Inferior parietal cortex (tissue), 1 donor: Measurements from ENCODE around the gene BRDT.
"Not testable (repeated sequence)": the region's sequence is repeated elsewhere in the genome, so short reads cannot be mapped to it uniquely, and the experiment has no call there.

Source experiments
- DNase-seq: peaks from one replicate; pipeline ENCODE4 v3.0.0-alpha.2; 2016; ENCODE audit errors: extremely low spot score

Gene BRDT

DNA sequence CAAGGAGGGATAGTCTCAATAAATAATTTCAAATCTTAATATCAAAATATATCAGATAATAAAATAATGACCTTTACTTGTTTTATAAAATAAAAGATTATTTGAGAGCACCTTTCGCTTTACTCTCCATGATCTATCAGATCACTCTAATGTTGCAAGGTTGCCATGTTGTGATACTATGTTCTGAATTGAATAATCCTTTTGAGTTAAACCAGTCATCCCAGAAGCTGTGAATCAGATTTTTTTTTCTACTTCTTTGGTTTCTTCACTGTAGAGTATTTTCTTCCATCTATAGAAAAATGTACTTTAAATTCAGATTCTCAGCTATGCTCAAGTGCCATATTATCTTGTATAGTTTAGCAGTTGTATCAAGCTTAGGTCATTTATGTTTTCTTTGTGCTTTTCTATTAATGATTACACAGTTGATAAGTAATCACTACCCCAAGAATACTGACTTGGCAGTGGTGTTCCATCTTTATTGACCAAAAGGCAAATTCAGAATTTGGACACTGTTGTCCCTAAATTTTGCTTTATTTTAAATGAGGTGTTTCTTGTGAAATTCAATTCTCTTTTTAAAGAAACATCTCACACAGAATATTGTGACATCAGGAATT lies 32.9 kb downstream of the BRDT start:
- DNase-seq, result no peak

DNA sequence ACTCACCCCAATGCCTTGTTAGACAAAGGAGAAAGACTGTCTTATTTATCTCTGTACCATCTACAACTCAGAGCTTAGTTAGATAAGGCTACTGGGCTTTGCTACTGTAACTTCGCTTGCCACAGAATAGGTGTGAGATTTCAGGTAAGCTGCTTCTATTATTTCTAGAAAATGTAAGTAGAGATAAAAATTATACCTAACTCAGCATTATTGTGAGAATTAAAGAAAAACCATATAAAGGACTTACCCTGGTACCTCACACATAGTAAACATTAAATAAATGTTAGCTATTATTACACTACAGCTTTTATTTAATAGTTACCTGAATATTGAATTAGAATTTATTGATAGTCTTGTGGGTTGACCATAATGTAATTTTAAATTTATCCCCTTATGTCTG lies 44.1 kb downstream of the BRDT start:
- DNase-seq, result no peak

- peak; percentile 74 for DNase-seq
These were observed 48.5 kb downstream of the BRDT start for GRCh38 chr1:91997607-91998195.

GRCh38 chr1:92004129-92004528 lies 54.9 kb downstream of the BRDT start:
- no peak for DNase-seq

- no peak for DNase-seq
These were observed 64.7 kb downstream of the BRDT start for GRCh38 chr1:92013923-92014322.

- no peak for DNase-seq
These were observed 67.6 kb downstream of the BRDT start for GRCh38 chr1:92016720-92017316.

DNA sequence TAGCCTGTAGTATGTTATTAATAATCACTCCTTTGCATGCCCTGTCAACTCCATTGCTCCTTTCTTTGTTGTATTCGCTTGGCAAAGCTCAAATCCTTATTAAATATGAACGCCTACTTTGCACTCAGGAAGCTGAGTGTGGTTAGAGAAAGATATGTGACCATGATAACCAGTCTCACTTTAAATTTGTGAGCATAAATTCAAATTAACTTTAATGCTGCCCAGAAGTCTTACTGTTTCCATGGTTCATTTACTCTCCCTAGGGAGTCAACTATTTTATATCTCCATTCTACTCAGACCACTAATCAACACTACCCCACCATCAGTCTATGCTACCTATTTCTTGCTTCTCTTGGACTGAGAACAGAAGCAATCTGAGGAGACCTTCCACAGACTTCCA lies 68.5 kb downstream of the BRDT start:
- no peak for DNase-seq

DNA sequence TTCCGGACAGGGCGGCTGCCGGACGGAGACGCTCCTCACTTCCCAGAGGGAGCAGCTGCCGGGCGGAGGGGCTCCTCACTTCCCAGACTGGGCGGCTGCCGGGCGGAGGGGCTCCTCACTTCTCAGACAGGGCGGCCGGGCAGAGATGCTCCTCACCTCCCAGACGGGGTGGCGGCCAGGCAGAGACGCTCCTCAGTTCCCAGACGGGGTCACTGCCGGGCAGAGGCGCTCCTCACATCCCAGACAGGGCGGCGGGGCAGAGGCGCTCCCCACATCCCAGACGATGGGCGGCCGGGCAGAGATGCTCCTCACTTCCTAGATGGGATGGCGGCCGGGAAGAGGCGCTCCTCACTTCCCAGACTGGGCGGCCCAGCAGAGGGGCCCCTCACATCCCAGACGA lies 76.8 kb downstream of the BRDT start:
- DNase-seq, result not testable (repeated sequence)

DNA sequence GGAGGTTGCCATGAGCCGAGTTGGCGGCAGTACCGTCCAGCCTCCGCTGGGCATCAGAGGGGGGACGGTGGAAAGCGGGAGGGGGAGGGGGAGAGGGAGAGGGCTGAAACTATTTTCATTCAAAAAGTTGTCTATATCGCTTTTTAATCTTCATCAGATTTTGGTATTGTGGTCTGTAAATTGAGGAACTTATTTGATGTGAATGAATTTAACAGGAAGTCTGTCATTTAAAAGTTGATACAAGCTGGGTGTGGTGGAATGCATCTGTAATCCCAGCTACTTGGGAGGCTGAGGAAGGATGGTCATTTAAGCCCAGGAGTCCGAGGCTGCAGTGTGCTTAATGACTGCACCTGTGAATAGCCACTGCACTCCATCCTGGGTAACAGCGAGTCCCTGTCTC lies 77.6 kb downstream of the BRDT start:
- DNase-seq, result no peak

GRCh38 chr1:92029241-92029922 lies 80.2 kb downstream of the BRDT start:
- DNase-seq, result peak; percentile 30

DNA sequence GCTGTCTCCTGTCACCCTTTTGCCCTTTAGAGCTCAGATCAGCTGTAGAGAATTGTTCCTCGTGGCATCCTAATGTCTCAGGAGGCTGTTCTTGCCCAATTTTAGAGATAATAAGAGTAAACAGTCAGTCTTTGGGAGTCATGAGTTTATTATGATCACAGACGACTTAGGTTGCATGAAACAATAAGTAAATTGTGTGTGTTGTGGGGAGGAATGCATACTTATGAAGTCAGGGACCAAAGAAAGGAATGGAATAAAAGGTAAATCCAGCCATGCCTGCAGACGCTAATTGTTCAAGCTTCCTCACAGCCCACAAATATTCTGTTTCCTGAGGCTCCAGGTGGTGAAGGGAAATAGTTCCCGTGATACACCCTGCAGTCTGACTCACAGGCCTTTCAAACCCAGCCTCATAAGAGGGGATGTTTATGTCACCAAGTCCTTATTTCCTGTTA lies 81.5 kb downstream of the BRDT start:
- peak; percentile 35 for DNase-seq

GRCh38 chr1:92031281-92032110 lies 82.3 kb downstream of the BRDT start:
- DNase-seq, result peak; percentile 49

DNA sequence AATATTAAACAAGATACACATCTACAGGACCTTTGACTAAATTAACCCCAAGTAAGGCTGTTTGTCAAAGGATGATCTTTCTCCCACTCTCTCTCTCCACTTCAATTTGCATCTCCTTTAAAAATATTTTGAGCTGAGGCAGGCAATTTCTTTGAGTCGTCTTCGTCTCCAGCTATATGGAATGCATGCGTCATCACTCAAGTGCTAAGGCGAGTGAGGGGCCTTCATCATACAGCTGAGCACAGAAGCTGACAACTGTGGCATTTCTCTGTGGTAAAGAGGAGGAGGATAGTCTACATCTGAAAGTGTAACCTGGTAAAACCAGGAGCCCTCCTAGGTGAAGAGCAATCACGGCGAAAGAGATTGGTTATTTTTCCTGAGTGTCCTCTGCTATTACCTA lies 88.2 kb downstream of the BRDT start:
- peak; percentile 33 for DNase-seq

DNA sequence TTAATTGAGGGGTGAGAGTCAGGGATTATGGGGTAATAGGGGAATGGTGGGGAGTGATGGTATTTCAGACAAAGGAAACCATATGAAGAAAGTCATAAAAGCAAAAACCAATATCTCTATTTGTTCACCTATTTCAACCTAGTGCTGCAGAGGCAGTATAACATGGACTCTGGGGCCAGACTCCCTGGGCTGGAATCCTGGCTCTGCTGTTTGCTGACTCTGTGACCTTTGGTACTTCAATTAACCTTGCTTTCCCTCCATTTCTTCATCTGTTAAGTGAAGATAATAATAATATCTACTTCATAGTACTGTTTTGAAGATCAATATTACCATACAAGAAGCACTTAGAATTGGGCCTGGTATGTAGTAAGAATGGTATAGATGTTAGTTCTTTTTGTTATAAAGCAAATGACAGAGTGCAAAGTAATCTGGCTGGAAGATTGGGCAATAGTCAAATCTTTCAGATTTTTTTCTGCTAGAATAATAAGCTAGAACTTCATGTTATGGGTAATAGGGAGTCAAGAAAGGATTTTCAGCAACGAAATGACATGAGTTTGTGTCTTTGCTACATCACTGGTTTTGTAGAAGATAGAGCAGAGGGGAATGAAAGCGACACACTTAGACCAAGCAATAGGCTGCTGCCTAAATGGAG lies 89.6 kb downstream of the BRDT start:
- DNase-seq, result no peak

DNA sequence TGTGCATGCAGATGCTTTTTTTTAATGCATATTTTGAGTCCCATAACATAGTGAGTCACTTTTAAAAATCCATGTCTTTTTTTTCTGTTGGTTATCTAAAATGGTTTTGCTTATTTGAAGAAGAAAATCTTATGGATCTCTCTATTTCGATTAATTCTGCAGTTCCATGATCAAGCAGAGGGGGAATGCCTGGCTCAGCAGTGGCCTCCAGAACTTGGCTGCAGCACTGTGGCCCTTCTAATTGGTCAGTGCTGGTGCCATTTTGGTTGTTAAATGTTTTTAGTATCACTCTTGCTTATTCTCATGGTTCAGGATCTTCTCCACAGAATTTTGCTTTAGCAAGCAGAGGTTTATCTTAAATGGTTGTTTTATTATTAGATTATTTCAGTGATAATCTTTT lies 91.8 kb downstream of the BRDT start:
- no peak for DNase-seq

- DNase-seq, result no peak
These were observed 94.4 kb downstream of the BRDT start for GRCh38 chr1:92043621-92044020.

DNA sequence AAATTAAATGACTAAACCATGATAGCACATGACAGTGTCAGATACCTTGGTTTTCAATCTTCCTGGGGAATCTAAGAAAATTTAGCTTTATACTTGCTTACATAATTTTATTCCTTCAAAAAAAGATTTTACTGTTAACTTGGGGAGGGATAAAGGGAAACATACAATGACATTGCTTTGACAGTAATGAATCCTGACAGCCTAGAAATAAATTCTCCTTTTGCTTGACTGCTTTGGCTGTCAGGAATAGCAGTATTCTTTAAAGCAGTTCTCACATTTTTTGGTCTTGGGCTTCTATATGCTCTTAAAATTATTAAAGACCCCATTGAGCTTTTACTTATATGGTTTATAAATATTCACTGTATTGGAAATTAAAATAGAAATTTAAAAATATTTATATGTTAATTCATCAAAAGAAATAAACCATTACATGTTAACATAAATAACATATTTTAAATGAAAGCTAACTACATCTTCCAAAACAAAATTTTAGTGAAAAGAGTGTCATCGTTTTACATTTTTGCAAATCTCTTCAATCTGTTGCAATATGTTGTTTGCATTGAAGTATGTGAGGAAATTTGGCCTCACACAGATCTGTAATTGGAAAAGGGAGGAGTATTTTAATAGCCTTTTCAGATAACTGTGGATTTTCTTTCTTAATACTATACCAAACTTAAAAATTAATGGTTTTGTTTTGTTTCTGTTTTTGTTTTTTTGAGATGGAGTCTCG lies 96.7 kb downstream of the BRDT start:
- no peak for DNase-seq

GRCh38 chr1:92051948-92052347 lies 102.7 kb downstream of the BRDT start:
- DNase-seq, result no peak
